ENCODE data around the gene MTCL1. TPM values are rescaled to one million over a fixed set of nuclear protein-coding genes. Genes with fewer than 3 reads are reported as not detected.

The MTCL1 gene
- total and polyA plus RNA-seq, 4 donors = 1.3 to 12.4 (median 3.7) TPM

DNA sequence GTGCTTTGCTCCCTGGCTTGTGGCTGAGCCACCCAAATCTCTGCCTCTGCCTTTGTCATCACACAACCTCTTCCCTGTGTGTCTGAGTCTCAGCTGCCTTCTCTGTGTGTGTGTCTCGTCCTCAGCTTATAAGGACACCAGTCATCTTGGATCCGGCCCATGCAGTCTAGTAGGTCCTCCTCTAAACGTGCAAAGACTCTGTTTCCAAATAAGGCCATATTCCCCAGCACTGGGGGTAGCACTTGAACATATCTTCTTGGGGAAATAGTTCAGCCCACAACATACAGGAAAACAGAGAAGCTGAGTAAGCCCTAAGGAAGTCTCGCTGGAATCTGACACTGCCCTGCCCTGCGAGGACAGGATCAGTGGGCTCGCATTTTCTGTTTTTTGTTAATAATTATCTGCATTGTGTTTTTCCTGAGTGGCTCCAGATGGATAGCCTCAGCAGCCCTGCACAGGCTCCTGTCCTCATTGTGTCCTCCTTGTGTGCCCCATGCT lies 42.1 kb downstream of the MTCL1 start:
- Histone ChIP-seq H3K4me3 (no peak overlapping the region), H3K9ac (ENCODE audit: insufficient read depth in 1 of 2, low read length in 2 of 2) (no peak overlapping the region), H3K27me3 (ENCODE audit: control insufficient read depth in 3 of 3, insufficient read depth in 3 of 3, low read length in 2 of 3) (no peaks in the 10 kb centered on the region), H3K36me3 (ENCODE audit: control insufficient read depth in 4 of 4, insufficient read depth in 4 of 4, low read length in 4 of 4) (no peaks in the 10 kb centered on the region), H3K4me1 (ENCODE audit: control insufficient read depth in 5 of 5, insufficient read depth in 5 of 5, low read length in 5 of 5) (peaks cover 0 to 27% (median 2%) of the 10 kb centered on the region in 5 donors), H3K9me3 (ENCODE audit: control insufficient read depth in 4 of 4, insufficient read depth in 3 of 4, low read length in 3 of 4) (no peaks in the 10 kb centered on the region), H3K27ac (ENCODE audit: low read depth in 1 of 2, low read length in 1 of 2) (no peak overlapping the region)
- TF ChIP-seq, protein P1, sequence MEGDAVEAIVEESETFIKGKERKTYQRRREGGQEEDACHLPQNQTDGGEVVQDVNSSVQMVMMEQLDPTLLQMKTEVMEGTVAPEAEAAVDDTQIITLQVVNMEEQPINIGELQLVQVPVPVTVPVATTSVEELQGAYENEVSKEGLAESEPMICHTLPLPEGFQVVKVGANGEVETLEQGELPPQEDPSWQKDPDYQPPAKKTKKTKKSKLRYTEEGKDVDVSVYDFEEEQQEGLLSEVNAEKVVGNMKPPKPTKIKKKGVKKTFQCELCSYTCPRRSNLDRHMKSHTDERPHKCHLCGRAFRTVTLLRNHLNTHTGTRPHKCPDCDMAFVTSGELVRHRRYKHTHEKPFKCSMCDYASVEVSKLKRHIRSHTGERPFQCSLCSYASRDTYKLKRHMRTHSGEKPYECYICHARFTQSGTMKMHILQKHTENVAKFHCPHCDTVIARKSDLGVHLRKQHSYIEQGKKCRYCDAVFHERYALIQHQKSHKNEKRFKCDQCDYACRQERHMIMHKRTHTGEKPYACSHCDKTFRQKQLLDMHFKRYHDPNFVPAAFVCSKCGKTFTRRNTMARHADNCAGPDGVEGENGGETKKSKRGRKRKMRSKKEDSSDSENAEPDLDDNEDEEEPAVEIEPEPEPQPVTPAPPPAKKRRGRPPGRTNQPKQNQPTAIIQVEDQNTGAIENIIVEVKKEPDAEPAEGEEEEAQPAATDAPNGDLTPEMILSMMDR (IDR thresholded peaks at IDR 0.05; ENCODE audit: control extremely low read depth, extremely low read depth) = no peak
- DNase-seq (no peak), ATAC-seq (ENCODE audit: insufficient read depth, low FRiP score) (no peak)
- 80 to 86% methylated on average over 6 of the region's 6 CpGs for WGBS, 2 donors

DNA sequence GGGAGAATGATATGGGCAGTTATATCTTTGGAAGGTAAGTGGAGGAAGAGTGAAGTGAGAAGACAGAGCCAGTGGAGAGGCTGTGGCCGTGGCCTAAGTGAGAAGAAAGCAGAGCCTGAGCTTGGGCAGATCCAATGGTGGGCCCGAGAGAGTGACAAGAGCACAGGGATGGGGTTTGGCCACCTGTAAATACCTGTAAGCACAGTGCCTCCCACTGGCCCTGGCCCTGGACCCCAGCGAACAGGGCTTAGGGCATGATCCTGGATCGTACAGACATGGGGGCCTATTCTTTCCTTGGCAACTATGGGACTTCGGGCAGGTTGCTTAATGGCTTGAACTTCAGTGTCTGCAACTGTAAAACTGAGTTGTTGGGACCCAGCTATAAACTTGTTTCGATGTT lies 44.1 kb downstream of the MTCL1 start:
- peaks cover 0 to 27% (median 2%) of the 10 kb centered on the region in 5 donors for H3K4me1 ChIP-seq (ENCODE audit: control insufficient read depth in 5 of 5, insufficient read depth in 5 of 5, low read length in 5 of 5)
- no peak overlapping the region for H3K27ac ChIP-seq (ENCODE audit: low read depth in 1 of 2, low read length in 1 of 2)
- 97% methylated on average over 6 of the region's 6 CpGs for WGBS, 2 donors
- ATAC-seq (ENCODE audit: insufficient read depth, low FRiP score) (no peak), DNase-seq (no peak)
- no peak overlapping the region for H3K9ac ChIP-seq (ENCODE audit: insufficient read depth in 1 of 2, low read length in 2 of 2)
- no peaks in the 10 kb centered on the region for H3K36me3 ChIP-seq (ENCODE audit: control insufficient read depth in 4 of 4, insufficient read depth in 4 of 4, low read length in 4 of 4)
- H3K27me3 ChIP-seq (ENCODE audit: control insufficient read depth in 3 of 3, insufficient read depth in 3 of 3, low read length in 2 of 3) = no peaks in the 10 kb centered on the region
- no peaks in the 10 kb centered on the region for H3K9me3 ChIP-seq (ENCODE audit: control insufficient read depth in 4 of 4, insufficient read depth in 3 of 4, low read length in 3 of 4)
- TF ChIP-seq, protein P1 (IDR thresholded peaks at IDR 0.05; ENCODE audit: control extremely low read depth, extremely low read depth) = no peak
- no peak overlapping the region for H3K4me3 ChIP-seq

DNA sequence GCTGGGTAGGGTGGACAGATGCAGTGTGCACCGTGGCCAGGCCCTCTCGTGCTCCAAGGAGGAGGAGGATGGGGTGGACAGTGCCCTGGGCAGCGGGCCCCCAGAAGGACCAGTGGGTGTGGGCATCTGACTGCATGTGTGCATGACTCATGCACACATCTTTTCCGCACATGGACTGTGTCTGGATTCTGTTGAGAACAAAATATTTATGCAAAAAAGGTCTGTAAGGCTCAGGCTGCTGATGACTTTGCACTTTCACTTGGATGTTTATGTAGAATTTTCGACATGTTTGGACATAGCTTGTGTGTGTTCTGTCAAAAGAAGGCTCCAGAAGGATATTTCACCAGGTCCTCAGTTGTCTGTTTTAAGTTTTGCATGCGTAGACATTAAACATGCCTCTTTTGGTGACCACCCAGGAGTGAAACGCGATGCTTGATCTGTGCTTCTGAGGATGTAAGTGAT lies 45.6 kb downstream of the MTCL1 start:
- Histone ChIP-seq H3K9ac (ENCODE audit: insufficient read depth in 1 of 2, low read length in 2 of 2) (no peak overlapping the region), H3K27me3 (ENCODE audit: control insufficient read depth in 3 of 3, insufficient read depth in 3 of 3, low read length in 2 of 3) (no peaks in the 10 kb centered on the region), H3K4me1 (ENCODE audit: control insufficient read depth in 5 of 5, insufficient read depth in 5 of 5, low read length in 5 of 5) (peaks cover 0 to 18% (median 2%) of the 10 kb centered on the region in 5 donors), H3K36me3 (ENCODE audit: control insufficient read depth in 4 of 4, insufficient read depth in 4 of 4, low read length in 4 of 4) (no peaks in the 10 kb centered on the region), H3K9me3 (ENCODE audit: control insufficient read depth in 4 of 4, insufficient read depth in 3 of 4, low read length in 3 of 4) (no peaks in the 10 kb centered on the region), H3K27ac (ENCODE audit: low read depth in 1 of 2, low read length in 1 of 2) (no peak overlapping the region), H3K4me3 (no peak overlapping the region)
- TF ChIP-seq, protein P1 (IDR thresholded peaks at IDR 0.05; ENCODE audit: control extremely low read depth, extremely low read depth) = no peak
- ATAC-seq (ENCODE audit: insufficient read depth, low FRiP score) = no peak
- peak in 2 of 3 donors; percentile 44 to 64 for DNase-seq
- WGBS, 2 donors = 81 to 88% methylated on average over 8 of the region's 8 CpGs

DNA sequence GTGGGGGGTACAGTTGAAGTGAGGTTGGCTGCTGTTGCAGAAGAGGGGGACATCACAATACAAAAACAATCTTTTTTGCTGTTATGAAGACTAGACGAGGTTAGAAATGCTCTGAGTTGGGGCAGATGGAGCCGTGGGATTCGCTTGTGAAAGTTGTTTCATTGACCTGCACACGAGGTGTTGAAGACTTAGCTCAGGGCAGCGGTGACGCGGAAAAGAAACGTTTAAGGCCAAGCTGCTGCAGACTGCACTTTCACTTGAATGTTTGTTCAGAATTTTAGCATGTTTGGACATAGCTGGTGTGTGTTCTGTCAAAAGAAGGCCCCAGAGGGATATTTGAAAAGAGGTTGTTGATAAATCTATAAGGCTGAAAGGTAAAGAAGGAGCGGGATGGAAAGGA lies 46.3 kb downstream of the MTCL1 start:
- H3K9ac ChIP-seq (ENCODE audit: insufficient read depth in 1 of 2, low read length in 2 of 2) = no peak overlapping the region
- H3K27ac ChIP-seq (ENCODE audit: low read depth in 1 of 2, low read length in 1 of 2) = no peak overlapping the region
- H3K36me3 ChIP-seq (ENCODE audit: control insufficient read depth in 4 of 4, insufficient read depth in 4 of 4, low read length in 4 of 4) = no peaks in the 10 kb centered on the region
- 89 to 91% methylated on average over 9 of the region's 9 CpGs for WGBS, 2 donors
- TF ChIP-seq, protein P1 (IDR thresholded peaks at IDR 0.05; ENCODE audit: control extremely low read depth, extremely low read depth) = no peak
- peak in 1 of 3 donors; percentile 11 for DNase-seq
- H3K4me3 ChIP-seq = no peak overlapping the region
- peaks cover 0 to 17% (median 2%) of the 10 kb centered on the region in 5 donors for H3K4me1 ChIP-seq (ENCODE audit: control insufficient read depth in 5 of 5, insufficient read depth in 5 of 5, low read length in 5 of 5)
- no peaks in the 10 kb centered on the region for H3K9me3 ChIP-seq (ENCODE audit: control insufficient read depth in 4 of 4, insufficient read depth in 3 of 4, low read length in 3 of 4)
- no peak for ATAC-seq (ENCODE audit: insufficient read depth, low FRiP score)
- no peaks in the 10 kb centered on the region for H3K27me3 ChIP-seq (ENCODE audit: control insufficient read depth in 3 of 3, insufficient read depth in 3 of 3, low read length in 2 of 3)

Measured in lung (tissue), 12 donors.